Measurements from ENCODE around the gene PLTP.

The PLTP gene

DNA sequence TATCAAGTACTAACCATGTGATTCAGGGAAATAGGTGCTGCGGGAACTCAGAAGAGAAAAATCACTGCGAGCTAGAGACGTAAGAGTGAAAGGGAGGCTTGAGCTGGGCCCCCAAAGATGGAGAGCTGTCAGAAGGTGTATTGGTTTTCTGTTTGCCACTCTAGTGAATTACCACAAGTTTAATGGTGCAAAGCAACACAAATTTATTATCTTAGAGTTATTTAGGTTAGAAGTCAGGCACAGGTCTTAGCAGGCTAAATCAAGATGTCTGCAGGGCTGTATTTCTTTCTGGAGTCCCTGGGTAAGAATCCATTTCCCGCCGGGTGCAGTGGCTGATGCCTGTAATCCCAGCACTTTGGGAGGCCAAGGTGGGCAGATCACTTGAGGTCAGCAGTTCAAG lies 52.0 kb downstream of the PLTP start:
- TF ChIP-seq TAF1 (IDR thresholded peaks at IDR 0.05; ENCODE audit: borderline replicate concordance, insufficient read depth, low read length) (no peak), SIN3A (IDR thresholded peaks at IDR 0.05; ENCODE audit: borderline replicate concordance, insufficient read depth, low read length) (no peak), FOXP2 (optimal IDR thresholded peaks at IDR 0.05; ENCODE audit: borderline replicate concordance, extremely low read depth, extremely low read length, insufficient read depth) (no peak), POLR2AphosphoS5 (IDR thresholded peaks at IDR 0.05; ENCODE audit: low read depth, low read length) (no peak)
- TF ChIP-seq, protein P1, sequence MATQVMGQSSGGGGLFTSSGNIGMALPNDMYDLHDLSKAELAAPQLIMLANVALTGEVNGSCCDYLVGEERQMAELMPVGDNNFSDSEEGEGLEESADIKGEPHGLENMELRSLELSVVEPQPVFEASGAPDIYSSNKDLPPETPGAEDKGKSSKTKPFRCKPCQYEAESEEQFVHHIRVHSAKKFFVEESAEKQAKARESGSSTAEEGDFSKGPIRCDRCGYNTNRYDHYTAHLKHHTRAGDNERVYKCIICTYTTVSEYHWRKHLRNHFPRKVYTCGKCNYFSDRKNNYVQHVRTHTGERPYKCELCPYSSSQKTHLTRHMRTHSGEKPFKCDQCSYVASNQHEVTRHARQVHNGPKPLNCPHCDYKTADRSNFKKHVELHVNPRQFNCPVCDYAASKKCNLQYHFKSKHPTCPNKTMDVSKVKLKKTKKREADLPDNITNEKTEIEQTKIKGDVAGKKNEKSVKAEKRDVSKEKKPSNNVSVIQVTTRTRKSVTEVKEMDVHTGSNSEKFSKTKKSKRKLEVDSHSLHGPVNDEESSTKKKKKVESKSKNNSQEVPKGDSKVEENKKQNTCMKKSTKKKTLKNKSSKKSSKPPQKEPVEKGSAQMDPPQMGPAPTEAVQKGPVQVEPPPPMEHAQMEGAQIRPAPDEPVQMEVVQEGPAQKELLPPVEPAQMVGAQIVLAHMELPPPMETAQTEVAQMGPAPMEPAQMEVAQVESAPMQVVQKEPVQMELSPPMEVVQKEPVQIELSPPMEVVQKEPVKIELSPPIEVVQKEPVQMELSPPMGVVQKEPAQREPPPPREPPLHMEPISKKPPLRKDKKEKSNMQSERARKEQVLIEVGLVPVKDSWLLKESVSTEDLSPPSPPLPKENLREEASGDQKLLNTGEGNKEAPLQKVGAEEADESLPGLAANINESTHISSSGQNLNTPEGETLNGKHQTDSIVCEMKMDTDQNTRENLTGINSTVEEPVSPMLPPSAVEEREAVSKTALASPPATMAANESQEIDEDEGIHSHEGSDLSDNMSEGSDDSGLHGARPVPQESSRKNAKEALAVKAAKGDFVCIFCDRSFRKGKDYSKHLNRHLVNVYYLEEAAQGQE (IDR thresholded peaks at IDR 0.05; ENCODE audit: insufficient read depth in 1 of 2, low read depth in 2 of 2, low read length in 2 of 2): no peak

DNA sequence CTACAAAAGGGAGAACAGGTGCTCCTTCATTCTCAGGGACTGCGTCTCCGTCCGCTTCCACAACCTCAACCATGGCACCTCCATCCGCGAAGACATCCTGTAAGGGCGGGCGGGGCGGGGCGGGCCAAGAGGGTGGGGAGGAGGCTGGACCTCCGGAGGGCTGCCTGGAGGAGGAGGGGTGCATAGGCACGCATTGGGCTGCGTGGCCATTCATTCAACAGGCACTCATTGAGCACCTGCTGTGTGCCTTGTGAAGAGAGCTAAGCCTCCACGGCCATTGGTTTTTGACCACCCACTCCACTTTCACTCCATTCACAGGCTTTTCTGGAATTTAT lies 54.1 kb downstream of the PLTP start:
- TF ChIP-seq, protein P1 (IDR thresholded peaks at IDR 0.05; ENCODE audit: insufficient read depth in 1 of 2, low read depth in 2 of 2, low read length in 2 of 2): no peak

DNA sequence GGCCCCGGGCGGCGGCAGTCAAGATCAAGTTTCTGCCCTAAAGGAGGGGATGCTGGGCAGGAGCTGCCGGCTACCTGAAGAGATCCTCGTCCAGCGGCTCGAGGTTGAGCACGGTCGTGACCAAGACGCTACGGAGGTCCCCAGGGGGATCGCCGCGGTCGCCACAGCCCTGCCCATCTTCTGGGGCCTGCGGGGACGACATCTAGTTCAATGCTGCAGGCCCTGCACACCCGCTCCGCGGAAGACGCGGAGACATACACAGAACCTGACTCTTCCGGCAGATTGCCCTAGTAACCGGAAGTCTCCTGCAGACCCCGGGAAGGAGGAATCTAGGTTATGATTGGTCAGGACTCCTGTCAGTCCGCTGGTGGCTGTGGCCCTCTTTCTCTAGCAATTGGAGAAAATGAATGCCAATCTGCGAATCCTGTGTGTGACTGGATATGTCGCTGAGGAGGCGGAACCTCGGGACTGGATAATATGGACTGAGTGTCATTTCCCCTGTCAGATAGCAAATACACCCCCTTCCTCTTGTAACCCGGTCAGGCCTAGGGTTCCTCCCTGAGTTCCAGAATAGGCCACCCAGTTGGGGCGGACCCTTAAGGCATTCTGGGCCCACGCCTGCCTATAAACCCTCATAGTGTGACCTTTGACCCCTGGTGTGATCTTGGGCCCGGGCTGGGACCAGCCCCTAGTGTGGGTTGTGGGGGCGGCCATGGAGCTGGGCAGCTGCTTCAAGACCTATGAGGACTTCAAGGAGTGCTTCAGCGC lies 54.7 kb downstream of the PLTP start, which contains the start of the genes ACOT8 and ZSWIM3:
ACOT8 (minus strand) TSS at position 279 of the 768 bp plus-strand sequence; CDS start at position 202, 77 bp downstream.
ZSWIM3 (plus strand) TSS at position 501 of the 768 bp plus-strand sequence; CDS start at position 713, 212 bp downstream.
- TF ChIP-seq POLR2AphosphoS5 (IDR thresholded peaks at IDR 0.05; ENCODE audit: low read depth, low read length) (peak; percentile 91), SIN3A (IDR thresholded peaks at IDR 0.05; ENCODE audit: borderline replicate concordance, insufficient read depth, low read length) (peak; percentile 96; the same call in 1 of the 2 replicates), FOXP2 (optimal IDR thresholded peaks at IDR 0.05; ENCODE audit: borderline replicate concordance, extremely low read depth, extremely low read length, insufficient read depth) (no peak), TAF1 (IDR thresholded peaks at IDR 0.05; ENCODE audit: borderline replicate concordance, insufficient read depth, low read length) (peak; percentile 97)
- TF ChIP-seq, protein P1 (IDR thresholded peaks at IDR 0.05; ENCODE audit: insufficient read depth in 1 of 2, low read depth in 2 of 2, low read length in 2 of 2): 0 out of 4 replicates have a peak, but pooled peaks of 1 of the 2 experiments have one; percentile 35

DNA sequence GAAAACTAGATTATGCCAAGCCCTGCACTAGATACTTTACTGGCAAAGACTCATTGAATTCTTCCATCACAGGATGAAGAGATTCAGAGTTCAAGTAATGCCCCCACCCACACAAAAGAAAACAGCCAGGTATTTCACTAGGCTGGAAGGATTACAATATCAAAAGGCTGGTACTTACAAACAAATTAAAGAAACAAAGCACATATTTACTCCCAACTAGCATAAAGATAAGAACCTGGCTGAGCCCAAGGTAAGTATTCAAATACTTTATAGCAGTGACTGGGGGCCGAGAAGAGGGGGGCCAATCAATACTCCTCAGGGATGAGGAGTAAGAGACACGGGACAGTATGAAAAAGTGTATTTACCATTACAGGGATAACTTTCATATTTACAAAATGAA lies 58.5 kb downstream of the PLTP start:
- no peak for TF ChIP-seq TAF1 (IDR thresholded peaks at IDR 0.05; ENCODE audit: borderline replicate concordance, insufficient read depth, low read length)
- no peak for TF ChIP-seq POLR2AphosphoS5 (IDR thresholded peaks at IDR 0.05; ENCODE audit: low read depth, low read length)
- TF ChIP-seq SIN3A (IDR thresholded peaks at IDR 0.05; ENCODE audit: borderline replicate concordance, insufficient read depth, low read length): no peak
- no peak for TF ChIP-seq FOXP2 (optimal IDR thresholded peaks at IDR 0.05; ENCODE audit: borderline replicate concordance, extremely low read depth, extremely low read length, insufficient read depth)
- TF ChIP-seq, protein P1 (IDR thresholded peaks at IDR 0.05; ENCODE audit: insufficient read depth in 1 of 2, low read depth in 2 of 2, low read length in 2 of 2): no peak
